Peyer's patch (tissue), 4 donors: Measurements from ENCODE around the gene PCDHGB6.

Experiments used
- CTCF ChIP-seq, 6 experiments: fragments of 450-650 bp in 4 of 6; fragments of 200-600 bp in 2 of 6; sonication (generic) in 1 of 6; IDR thresholded peaks; one replicate each; pipeline ENCODE4 v1.5.1; 2017 to 2019; ENCODE audit warnings: antibody characterized with exemption in 6 of 6, mild to moderate bottlenecking in 3 of 6, moderate library complexity in 1 of 6
- POLR2A ChIP-seq, 2 donors: fragments of 450-650 bp; IDR thresholded peaks; one replicate each; pipeline ENCODE4 v1.5.1; 2017; ENCODE audit warnings: antibody characterized with exemption in 2 of 2, mild to moderate bottlenecking in 2 of 2, moderate library complexity in 2 of 2

GRCh38 chr5:141427783-141428426, 20.1 kb downstream of the PCDHGB6 start:
- TF ChIP-seq CTCF (IDR thresholded peaks at IDR 0.05) = no peak
- TF ChIP-seq POLR2A (IDR thresholded peaks at IDR 0.05) = no peak
